Measurements from ENCODE around the gene CALML4. TPM values are rescaled to one million over a fixed set of nuclear protein-coding genes. Genes with fewer than 3 reads are reported as not detected.
A peak's percentile ranks its signal among the peaks of the same experiment; 100 is the strongest.

Gene CALML4
- 0.65 to 0.97 TPM (median 0.90 TPM) in 3 replicates for total RNA-seq
- long read RNA-seq, partial matches to known transcripts = 0 of 2 reads
- long read RNA-seq, other reads (novel, unspliced or antisense) = 0 of 2 reads

- H3K9me3 Mint-ChIP-seq (ENCODE audit: low read depth) = no peaks in the 10 kb centered on the region
- no peaks in the 10 kb centered on the region for H3K36me3 Mint-ChIP-seq (ENCODE audit: low read depth)
- H3K27me3 Mint-ChIP-seq (ENCODE audit: low read depth) = no peaks in the 10 kb centered on the region
- TF ChIP-seq CTCF (IDR thresholded peaks at IDR 0.05) = no peak
- DNase-seq (ENCODE audit: low spot score) = no peak
- H3K4me1 Mint-ChIP-seq (ENCODE audit: low read depth) = peaks cover 9% of the 10 kb centered on the region
- no peak within 1 kb of the TSS for H3K27ac Mint-ChIP-seq (ENCODE audit: unreplicated experiment)
- H3K4me3 Mint-ChIP-seq (ENCODE audit: unreplicated experiment) = no peak within 1 kb of the TSS
Observed at GRCh38 chr15:68204776-68205557, at the start of gene CALML4. CALML4 (minus strand) TSS chr15:68205332; CDS start chr15:68205247, 85 bp downstream.

- H3K4me1 Mint-ChIP-seq (ENCODE audit: low read depth) = peaks cover 13% of the 10 kb centered on the region
- H3K27ac Mint-ChIP-seq (ENCODE audit: unreplicated experiment) = no peak overlapping the region
- DNase-seq (ENCODE audit: low spot score) = no peak
- H3K4me3 Mint-ChIP-seq (ENCODE audit: unreplicated experiment) = no peak overlapping the region
- TF ChIP-seq CTCF (IDR thresholded peaks at IDR 0.05) = peak; percentile 90
- no peaks in the 10 kb centered on the region for H3K36me3 Mint-ChIP-seq (ENCODE audit: low read depth)
- H3K27me3 Mint-ChIP-seq (ENCODE audit: low read depth) = no peaks in the 10 kb centered on the region
- H3K9me3 Mint-ChIP-seq (ENCODE audit: low read depth) = no peaks in the 10 kb centered on the region
Observed at GRCh38 chr15:68252925-68253534, 47.9 kb upstream of the CALML4 start.

- H3K9me3 Mint-ChIP-seq (ENCODE audit: low read depth) = peaks cover 10% of the 10 kb centered on the region
- H3K27ac Mint-ChIP-seq (ENCODE audit: unreplicated experiment) = no peak overlapping the region
- peaks cover 11% of the 10 kb centered on the region for H3K4me1 Mint-ChIP-seq (ENCODE audit: low read depth)
- no peaks in the 10 kb centered on the region for H3K27me3 Mint-ChIP-seq (ENCODE audit: low read depth)
- H3K36me3 Mint-ChIP-seq (ENCODE audit: low read depth) = peaks cover 6% of the 10 kb centered on the region
- no peak for TF ChIP-seq CTCF (IDR thresholded peaks at IDR 0.05)
- no peak overlapping the region for H3K4me3 Mint-ChIP-seq (ENCODE audit: unreplicated experiment)
- no peak for DNase-seq (ENCODE audit: low spot score)
Observed at GRCh38 chr15:68249058-68249713, 44.1 kb upstream of the CALML4 start.

GRCh38 chr15:68244235-68244634 is 39.1 kb upstream of the CALML4 start:
- Mint-ChIP-seq H3K27ac (ENCODE audit: unreplicated experiment) (no peak overlapping the region), H3K36me3 (ENCODE audit: low read depth) (peaks cover 6% of the 10 kb centered on the region), H3K4me1 (ENCODE audit: low read depth) (peaks cover 3% of the 10 kb centered on the region), H3K4me3 (ENCODE audit: unreplicated experiment) (no peak overlapping the region), H3K9me3 (ENCODE audit: low read depth) (peaks cover 15% of the 10 kb centered on the region), H3K27me3 (ENCODE audit: low read depth) (no peaks in the 10 kb centered on the region)
- TF ChIP-seq CTCF (IDR thresholded peaks at IDR 0.05) = no peak
- no peak for DNase-seq (ENCODE audit: low spot score)
